GM18505 (cell line): ENCODE data around the gene CYP4B1.

Experiments used
- ATAC-seq: cut with Tn5 transposase; IDR thresholded peaks from one replicate; pipeline ENCODE4 v1.9.1; 2021; ENCODE audit not compliant: unreplicated experiment
- POLR2A ChIP-seq: IDR thresholded peaks from 4 replicates; pipeline ENCODE4 v1.6.1; 2011; ENCODE audit warnings: borderline replicate concordance; ENCODE audit not compliant: insufficient read depth, insufficient read length; ENCODE audit errors: extremely low read depth

CYP4B1 gene

DNA sequence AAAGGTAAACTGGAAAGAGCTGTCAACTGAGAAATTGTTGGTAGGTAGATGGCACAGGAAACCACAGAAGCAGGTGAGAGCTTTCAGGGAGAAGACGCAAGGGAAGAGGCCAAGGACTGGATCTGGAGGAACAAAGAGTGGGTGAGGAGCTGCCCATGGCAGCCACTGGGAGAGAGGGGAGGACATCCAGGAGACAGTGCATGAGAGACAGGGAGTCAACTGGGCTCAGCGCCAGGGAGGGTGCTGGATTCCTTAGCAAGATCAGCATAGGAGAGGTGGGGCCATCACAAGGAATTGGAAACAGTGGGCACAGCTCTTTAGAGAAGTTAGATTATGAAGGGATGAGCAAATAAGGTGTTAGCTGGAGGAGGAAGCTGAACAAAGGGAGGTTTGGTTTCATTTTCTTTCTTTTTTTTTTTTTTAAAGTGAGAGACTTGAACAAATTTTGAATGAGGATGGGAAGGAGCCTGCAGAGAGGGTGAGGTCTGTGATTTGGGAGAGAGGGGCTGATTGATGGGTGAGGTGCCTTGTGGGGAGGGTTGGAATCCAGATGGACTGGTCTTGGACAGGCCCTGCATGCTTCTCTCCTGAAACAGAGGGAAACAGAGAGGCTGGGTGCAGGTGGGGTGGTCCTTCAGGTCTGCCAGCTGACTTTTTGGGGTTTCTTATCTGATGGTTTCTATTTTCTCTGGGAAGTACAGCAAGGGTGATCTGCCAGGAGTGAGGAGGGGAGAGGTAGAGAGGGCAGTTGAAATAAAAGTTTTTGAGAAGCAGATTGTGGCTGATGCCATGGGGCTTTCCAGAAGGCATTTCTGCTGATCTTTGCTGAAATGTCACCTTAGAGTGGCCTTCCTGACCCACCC is 5.4 kb downstream of the CYP4B1 start:
- ATAC-seq = no peak
- TF ChIP-seq POLR2A = no peak

DNA sequence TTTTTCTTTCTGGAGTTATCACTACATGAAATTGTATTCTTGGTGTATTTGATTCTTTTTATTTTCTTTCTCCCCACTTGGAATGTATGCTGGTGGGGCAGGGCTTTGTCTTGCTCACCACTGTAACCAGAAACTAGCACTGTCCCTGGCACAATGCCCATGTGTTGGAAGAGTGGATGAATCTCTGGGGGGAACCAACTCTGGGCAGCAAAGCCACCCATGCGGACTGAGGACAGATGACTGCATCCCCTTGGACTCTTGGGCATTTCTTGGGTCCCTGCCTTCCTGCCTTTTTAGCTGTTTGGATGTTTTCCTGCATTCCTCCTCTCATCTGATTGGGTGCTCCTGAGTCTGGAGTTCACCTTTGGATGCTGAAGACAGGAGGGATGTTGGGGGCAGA is 6.1 kb downstream of the CYP4B1 start:
- TF ChIP-seq POLR2A = no peak
- ATAC-seq = no peak

DNA sequence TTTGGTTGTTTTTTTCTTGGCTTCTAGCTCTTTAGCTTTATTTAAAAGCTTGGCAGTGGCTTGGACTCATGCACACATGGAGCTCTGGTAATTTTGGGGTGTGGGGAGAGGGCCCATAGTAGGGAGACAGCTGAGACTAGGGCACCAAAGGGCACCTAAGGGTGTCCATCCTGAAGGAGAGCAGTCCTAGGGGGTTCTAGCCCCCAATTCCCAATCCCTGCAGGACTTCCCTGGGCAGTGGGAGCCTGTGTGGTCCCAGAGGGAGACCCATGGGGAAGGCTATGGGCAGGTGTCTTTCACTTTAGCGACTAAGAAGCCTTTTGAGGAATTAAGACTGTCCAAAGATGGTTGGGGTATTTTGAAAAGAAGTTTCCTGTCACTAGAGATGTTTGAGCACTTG is 6.9 kb downstream of the CYP4B1 start:
- no peak for TF ChIP-seq POLR2A
- no peak for ATAC-seq

DNA sequence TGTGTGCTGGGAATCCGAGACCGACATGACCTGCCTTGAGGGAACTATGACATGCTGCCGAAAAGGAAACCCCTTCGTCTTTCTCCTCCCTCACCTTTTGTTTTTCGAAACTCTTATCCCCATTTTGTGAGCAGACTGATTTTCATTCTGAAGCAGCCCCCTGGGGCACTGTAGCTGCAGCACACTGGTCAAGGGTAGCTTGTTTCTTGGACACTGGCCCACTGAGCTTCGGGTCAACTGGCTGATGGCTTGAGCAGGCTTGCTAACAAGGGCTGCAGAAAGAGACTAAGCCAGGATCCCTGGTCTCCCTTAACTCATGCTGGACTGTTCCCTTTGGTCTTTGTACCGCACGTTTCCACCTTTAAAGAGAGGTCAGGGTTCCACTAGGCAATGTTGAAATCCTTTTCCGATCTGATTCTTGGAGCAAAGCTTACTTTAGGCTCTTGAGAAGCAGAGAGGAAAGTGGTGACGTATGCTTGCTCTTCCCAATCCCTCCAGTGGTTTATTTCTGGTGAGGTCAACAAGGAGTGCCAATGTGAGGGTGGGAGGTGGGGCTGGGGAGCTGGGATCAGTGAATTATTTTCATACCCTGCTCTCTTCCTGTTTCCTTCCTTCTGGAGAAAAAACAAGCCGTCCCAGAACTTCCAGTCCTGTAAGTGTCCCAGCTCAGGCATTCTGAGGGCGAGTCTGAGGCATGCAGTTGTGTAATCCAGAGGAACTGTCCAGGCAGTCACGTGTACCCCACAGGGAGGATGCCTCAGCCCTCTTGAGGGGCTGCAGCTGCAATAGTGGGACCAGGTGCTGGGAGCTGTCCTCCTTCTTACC is 7.6 kb downstream of the CYP4B1 start:
- TF ChIP-seq POLR2A = no peak
- no peak for ATAC-seq

DNA sequence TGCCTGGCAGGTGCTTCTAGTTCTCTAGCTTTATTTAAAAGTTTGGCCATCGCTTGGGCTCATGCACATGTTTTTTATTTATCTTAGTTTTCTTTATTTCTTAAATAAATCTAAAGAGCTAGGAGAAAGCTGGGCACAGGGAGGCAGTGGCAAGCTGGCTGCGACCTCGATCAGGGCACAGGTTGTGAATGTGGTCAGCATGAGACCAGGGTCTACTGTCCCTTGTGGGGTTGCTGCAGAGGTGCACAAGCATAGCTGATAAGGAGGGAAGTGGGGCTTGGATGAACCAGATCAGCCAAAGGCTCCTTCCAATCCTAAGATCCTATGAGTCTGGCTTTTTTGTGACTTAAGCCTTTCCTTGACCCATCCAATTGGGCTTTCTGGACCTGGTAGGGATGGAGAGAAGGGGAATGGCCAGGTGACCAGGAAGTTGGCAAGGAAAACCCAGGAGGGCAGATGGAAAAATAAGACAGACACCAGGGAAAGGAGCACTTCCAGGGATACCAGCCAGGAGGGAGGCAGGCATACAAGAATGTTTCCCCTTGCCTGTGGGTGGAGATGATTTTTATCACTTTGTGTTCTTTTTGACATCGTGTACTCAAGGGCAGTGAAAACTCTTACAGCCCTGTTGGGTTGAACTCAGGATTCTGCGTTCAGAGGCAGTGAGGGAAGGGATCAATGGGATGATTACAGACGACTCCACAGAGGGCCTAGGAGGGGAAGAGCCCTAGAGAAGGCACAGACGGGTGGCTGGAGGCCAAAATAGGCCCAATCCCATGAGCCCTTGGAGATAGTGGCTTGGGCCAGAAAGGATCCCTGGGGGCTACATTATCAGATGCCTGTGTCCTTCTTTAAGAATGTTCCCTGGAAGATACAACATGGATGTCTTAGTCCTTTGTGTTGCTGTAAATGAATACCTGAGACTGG is 8.5 kb downstream of the CYP4B1 start:
- no peak for ATAC-seq
- no peak for TF ChIP-seq POLR2A

DNA sequence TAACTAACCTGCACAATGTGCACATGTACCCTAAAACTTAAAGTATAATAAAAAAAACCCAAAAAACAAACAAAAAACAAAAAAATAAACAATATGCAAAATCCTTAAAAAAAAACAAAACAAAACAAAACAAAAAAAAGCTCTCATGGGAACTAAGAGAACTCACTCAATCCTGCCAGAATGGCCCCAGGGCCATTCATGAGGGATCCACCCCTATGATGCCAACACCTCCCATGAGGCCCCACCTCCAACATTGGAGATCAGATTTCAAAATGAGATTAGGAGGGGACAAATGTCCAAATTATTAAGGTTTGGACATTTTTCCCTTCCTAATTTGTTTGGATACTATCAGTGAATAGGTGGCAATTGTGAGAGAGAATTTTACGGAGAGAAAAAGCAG is 10.2 kb downstream of the CYP4B1 start:
- no peak for ATAC-seq
- TF ChIP-seq POLR2A = no peak

DNA sequence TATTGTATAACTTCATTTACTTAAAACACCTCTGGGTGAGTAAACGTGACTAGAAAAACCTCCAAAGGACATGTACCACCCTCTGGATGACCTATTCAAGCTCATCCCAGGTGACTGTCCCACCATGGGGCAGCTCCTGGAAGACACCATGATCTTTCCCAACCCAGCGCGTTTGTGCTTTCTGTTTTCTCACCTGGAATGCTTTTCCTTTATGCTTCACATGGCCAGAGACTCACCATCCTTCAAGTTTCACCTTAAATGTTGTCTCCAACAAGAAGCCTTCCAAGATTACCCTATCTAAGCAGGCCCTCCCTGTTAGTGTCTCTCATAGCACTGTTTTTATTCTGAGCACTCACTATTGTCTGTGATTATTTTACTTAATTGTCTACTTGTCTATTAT is 11.1 kb downstream of the CYP4B1 start:
- no peak for ATAC-seq
- TF ChIP-seq POLR2A = no peak

DNA sequence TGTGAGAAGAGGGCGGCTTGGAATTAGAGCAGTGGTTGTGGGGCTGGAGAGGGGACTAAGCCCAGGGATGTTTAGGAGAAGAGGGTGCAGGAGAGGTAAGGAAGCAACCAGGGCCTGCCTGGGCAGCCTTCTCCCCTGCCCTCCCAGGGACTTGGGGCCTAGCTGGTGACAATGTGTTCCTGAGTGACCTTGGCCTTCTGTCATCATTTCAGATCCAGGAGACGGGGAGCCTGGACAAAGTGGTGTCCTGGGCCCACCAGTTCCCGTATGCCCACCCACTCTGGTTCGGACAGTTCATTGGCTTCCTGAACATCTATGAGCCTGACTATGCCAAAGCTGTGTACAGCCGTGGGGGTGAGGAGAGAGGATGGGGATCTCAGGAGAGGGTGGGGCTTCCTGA is 11.8 kb downstream of the CYP4B1 start:
- no peak for ATAC-seq

DNA sequence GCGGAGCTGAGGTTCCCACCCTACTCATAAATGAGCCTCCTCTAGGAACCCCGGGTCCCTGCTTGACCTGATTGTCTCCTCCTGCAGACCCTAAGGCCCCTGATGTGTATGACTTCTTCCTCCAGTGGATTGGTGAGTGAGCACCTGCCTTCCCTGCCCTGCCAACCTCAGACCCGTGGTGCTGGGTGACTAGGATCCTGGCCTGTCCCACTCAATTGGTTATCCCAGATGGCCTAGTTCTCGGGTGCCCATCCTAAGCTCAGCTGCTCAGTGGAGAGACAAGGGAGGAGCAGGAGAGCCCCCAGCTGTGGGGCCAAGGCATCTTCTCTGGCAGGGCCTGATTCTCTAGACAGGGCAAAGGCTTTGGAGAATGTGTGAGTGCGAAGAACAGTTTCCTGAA is 12.2 kb downstream of the CYP4B1 start:
- no peak for TF ChIP-seq POLR2A
- ATAC-seq = no peak

More for the DNA sequence above, 11.8 kb downstream of the CYP4B1 start:
- no peak for TF ChIP-seq POLR2A

DNA sequence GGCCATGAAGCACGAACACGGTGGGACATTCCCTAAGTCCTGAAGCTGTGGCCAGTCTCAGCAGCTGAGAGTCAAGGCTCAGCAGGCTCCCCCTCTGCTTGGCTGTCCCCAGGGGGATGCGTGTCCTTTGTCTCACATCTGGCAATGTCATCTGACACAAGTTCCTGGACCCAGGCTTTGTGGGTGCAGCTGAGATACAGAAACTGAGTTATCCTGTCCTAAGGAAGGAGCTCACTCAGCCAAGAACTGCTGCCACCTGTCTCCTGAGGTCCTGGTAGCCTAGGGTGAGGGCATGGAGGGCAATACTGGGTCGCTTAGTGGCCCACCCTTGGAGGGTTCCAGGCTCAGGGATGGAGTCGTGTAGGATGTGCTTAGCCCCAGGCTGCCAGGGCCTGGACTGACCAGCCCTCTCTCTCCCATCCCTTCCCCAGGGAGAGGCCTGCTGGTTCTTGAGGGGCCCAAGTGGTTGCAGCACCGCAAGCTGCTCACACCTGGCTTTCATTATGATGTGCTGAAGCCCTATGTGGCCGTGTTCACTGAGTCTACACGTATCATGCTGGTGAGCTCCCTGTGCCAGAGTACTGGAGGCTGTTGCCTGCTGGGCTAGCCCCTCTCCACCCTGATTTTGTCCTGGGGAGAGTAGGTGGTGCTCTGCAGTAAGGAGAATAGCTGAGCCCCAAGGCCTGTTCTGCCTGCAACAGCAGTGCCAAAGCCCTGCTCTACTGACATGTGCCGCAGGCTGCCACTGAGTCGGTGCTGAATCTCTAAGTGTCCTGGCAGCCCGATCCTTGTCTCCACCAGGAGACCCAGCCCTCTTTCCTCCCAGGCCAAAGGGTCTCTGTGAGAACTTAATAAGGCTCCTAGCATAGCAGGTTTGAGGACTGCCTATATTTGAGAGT is 13.5 kb downstream of the CYP4B1 start:
- ATAC-seq = no peak
- TF ChIP-seq POLR2A = no peak

DNA sequence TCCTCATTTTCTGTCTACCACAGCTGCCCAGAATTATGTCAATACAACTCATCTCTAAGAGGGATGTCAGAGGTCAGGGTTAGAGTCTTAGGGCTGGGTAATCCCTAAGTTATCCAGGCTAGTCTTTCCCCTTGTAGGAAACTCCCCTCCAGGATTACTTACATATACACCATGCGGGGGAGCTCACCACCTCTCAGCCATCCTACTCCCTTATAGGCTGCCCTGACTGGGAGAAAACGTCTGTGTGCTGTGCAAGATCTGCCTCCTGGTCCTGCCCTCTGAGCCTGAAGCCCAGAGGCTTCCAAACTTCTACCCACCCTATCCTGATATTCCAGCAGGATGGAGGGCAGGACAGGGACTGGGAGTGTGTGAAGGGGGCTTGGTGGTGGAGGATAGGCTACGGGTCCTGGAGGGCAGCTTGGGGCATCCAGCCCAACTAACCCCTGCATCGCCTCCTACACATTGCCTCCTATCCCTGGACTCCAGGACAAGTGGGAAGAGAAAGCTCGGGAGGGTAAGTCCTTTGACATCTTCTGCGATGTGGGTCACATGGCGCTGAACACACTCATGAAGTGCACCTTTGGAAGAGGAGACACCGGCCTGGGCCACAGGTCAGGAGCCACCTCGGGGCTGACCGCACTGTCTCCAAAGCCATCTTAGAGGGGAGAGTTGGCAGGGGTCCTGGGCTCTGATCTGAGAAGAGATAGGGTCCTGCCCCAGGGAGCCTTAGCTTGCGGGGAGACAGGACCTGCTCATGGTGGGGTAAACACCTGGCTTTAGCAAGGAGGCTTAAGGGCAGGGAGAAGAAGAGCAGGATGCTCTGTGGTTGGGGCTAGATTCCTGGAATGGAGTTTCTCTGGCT is 14.4 kb downstream of the CYP4B1 start:
- TF ChIP-seq POLR2A = no peak
- no peak for ATAC-seq
